ENCODE measurements around the gene ADGRB3. TPM values are rescaled to one million over a fixed set of nuclear protein-coding genes. Genes with fewer than 3 reads are reported as not detected.

The ADGRB3 gene
- total RNA-seq (2022; extraction: Qiagen RNA extraction; ENCODE audit: low read depth), result not detected in 5 replicates

DNA sequence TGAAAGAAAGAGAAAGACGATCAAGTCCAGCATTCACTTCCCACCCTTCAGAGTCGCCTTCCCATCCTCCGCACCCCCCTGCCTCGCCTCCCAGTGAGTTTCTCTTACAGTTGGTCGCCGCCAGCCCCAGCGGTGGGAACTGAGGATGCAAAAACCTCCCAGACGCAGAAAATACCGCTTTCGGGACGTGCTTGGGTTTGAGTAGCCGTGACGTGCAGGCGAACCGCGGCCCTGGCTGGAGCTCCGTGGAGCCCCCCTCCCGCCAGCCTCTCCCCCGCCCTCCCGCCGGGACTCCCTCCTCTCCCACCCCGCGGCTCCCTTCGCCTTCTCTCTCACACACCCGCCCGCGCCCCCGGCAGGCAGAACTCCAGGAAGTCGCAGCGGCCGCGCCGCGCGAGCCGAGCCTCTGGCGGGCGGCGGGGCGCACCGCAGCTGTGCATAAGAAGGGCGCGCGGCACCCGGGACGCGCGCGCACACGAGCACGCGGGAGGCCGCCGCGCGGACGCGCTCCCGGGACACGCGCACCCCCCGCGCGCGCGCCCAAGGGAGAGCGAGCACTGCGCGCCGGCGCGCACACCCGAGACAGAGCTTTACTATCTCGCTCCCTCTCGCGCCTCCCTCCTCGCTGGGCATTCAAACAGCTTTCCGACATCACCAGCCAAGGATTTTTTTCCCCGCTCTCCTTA lies at the start of gene ADGRB3:
Gene ADGRB3 (plus strand): TSS at position 557 of the 686 bp plus-strand sequence. CDS start 3,394 bp downstream, outside the sequence.

